K562 (cell line): ENCODE measurements around the gene CCDC174. TPM values are rescaled to one million over a fixed set of nuclear protein-coding genes. Genes with fewer than 3 reads are reported as not detected.

Experiments used
- ARID1B ChIP-seq: fragments of 450-650 bp; IDR thresholded peaks from 2 replicates; pipeline ENCODE4 v1.6.1; 2016; ENCODE audit warnings: antibody characterized with exemption, mild to moderate bottlenecking, inconsistent platforms
- CBX5 ChIP-seq: IDR thresholded peaks from 2 replicates; pipeline ENCODE4 v1.6.1; 2014; ENCODE audit warnings: low read depth, borderline replicate concordance
- CCNT2 ChIP-seq: IDR thresholded peaks from 2 replicates; pipeline ENCODE4 v1.6.1; 2011; ENCODE audit warnings: borderline replicate concordance, low read depth, mild to moderate bottlenecking, moderate library complexity, mixed read lengths, low read length; ENCODE audit not compliant: insufficient read length; ENCODE audit errors: extremely low read depth
- CREB3 ChIP-seq: fragments of 450-650 bp; conservative IDR thresholded peaks from 2 replicates; pipeline ENCODE4 v1.6.1; 2016; ENCODE audit warnings: missing genetic modification characterization, low read depth, mild to moderate bottlenecking, missing compliant biosample characterization, moderate library complexity
- ELF4 ChIP-seq: fragments of 450-650 bp; formaldehyde crosslinking; IDR thresholded peaks from 2 replicates; pipeline ENCODE4 v1.4.0; 2022; ENCODE audit warnings: missing genetic modification characterization
- ESRRA ChIP-seq: fragments of 450-650 bp; IDR thresholded peaks from 2 replicates; pipeline ENCODE4 v1.6.1; 2014; ENCODE audit warnings: low read depth, mild to moderate bottlenecking, moderate library complexity, borderline replicate concordance
- FOSL1 ChIP-seq: fragments of 200-800 bp; sonication (Bioruptor generic); conservative IDR thresholded peaks from 2 replicates; pipeline ENCODE4 v1.6.1; 2016; ENCODE audit warnings: missing genetic modification characterization, missing compliant biosample characterization
- JUND ChIP-seq, 2 experiments: IDR thresholded peaks; 2 replicates in 1 of 2; 3 replicates in 1 of 2; pipeline ENCODE4 v1.6.1; 2011; ENCODE audit warnings: borderline replicate concordance in 2 of 2, low read depth in 2 of 2, low read length in 2 of 2, improper control_type of control experiment in 1 of 2, missing biosample characterization in 1 of 2, missing genetic modification characterization in 1 of 2, missing genetic modification reagents in 1 of 2
- NCOA4 ChIP-seq: fragments of 450-650 bp; IDR thresholded peaks from 2 replicates; pipeline ENCODE4 v1.6.1; 2018; ENCODE audit warnings: mild to moderate bottlenecking; ENCODE audit not compliant: partially characterized antibody
- NFIC ChIP-seq: fragments of 450-650 bp; IDR thresholded peaks from 2 replicates; pipeline ENCODE4 v1.6.1; 2017; ENCODE audit warnings: mild to moderate bottlenecking, inconsistent platforms
- PTBP1 ChIP-seq: fragments of 200-400 bp; formaldehyde crosslinking; IDR thresholded peaks from 2 replicates; pipeline ENCODE4 v1.6.1; 2017; ENCODE audit warnings: low read depth, low read length
- RAD51 ChIP-seq: fragments of 450-650 bp; IDR thresholded peaks from 2 replicates; pipeline ENCODE4 v1.7.1; 2016; ENCODE audit warnings: low read depth, mild to moderate bottlenecking, borderline replicate concordance
- RHOXF2B ChIP-seq: fragments of 250-450 bp; sonication (Bioruptor Pico); conservative IDR thresholded peaks from 2 replicates; pipeline ENCODE4 v1.5.1; 2021
- THRB ChIP-seq: fragments of 450-650 bp; formaldehyde crosslinking; conservative IDR thresholded peaks from 2 replicates; pipeline ENCODE4 v1.4.0; 2022; ENCODE audit warnings: mild to moderate bottlenecking, missing genetic modification characterization
- ZBTB11 ChIP-seq, 3 experiments: fragments of 200-800 bp in 1 of 3; fragments of 250-450 bp in 1 of 3; fragments of 450-650 bp in 1 of 3; sonication (Bioruptor Pico) in 1 of 3; sonication (Bioruptor generic) in 1 of 3; formaldehyde crosslinking in 1 of 3; IDR thresholded peaks; 2 replicates each; pipeline versions ENCODE4 v1.6.1 to v1.8.0; 2016 to 2022; ENCODE audit warnings: mild to moderate bottlenecking in 2 of 3, missing genetic modification characterization in 2 of 3, missing compliant biosample characterization in 1 of 3, moderate library complexity in 1 of 3
- ZNF175 ChIP-seq: fragments of 200-800 bp; sonication (Bioruptor generic); IDR thresholded peaks from 2 replicates; pipeline ENCODE4 v1.6.1; 2016; ENCODE audit warnings: low read depth, mild to moderate bottlenecking, missing genetic modification characterization, missing compliant biosample characterization
- ZNF511 ChIP-seq: sonication (generic); formaldehyde crosslinking; IDR thresholded peaks from 2 replicates; pipeline ENCODE4 v1.8.0; 2022; ENCODE audit warnings: mild to moderate bottlenecking, missing genetic modification reagents
- ZNF696 ChIP-seq: fragments of 250-450 bp; sonication (Bioruptor Pico); conservative IDR thresholded peaks from 2 replicates; pipeline ENCODE4 v1.4.0; 2020; ENCODE audit warnings: mild to moderate bottlenecking, moderate library complexity
- ZNF780A ChIP-seq: fragments of 250-450 bp; sonication (Bioruptor Pico); IDR thresholded peaks from 2 replicates; pipeline ENCODE4 v1.5.0; 2021; ENCODE audit warnings: mild to moderate bottlenecking
- polyA plus RNA-seq, 8 experiments: library from polyadenylated mRNA; depleted of rRNA in 4 of 8; stranded (reverse) in 5 of 8; unstranded in 3 of 8; fragments of >200 nt; fragmentation: Nextera tagmentation in 2 of 8; fragmentation: Illumina TruSeq in 1 of 8; extraction: Ambion mirVana in 2 of 8; extraction: Trizol in 1 of 8; gene quantifications; 2 replicates each; pipeline versions ENCODE4 v1.2.1 to v1.2.3, GENCODE V29; 2011 to 2014; ENCODE audit warnings: inconsistent platforms in 1 of 8, missing spikeins in 1 of 8
- total RNA-seq, 7 experiments: library from RNA; depleted of rRNA in 6 of 7; stranded (reverse); fragments of >200 nt in 6 of 7; fragmentation: Illumina TruSeq in 2 of 7; extraction: Trizol in 2 of 7; gene quantifications; 2 replicates each; pipeline versions ENCODE4 v1.2.1 to v1.2.3, GENCODE V29; 2011 to 2021; ENCODE audit warnings: low replicate concordance in 1 of 7

The CCDC174 gene
- total and polyA plus RNA-seq, 9 of the 15 experiments (the other 6 are each of a cell fraction or from before 2014, with no cell fraction given) = 7.4 to 41.0 (median 28.5) TPM

GRCh38 chr3:14633819-14634424, 17.6 kb upstream of the CCDC174 start (continued):
- TF ChIP-seq ZBTB11 (CRISPR knock-in tag; IDR thresholded peaks at IDR 0.05) = no peak
- TF ChIP-seq ARID1B = no peak
- TF ChIP-seq NCOA4 = no peak
- no peak for TF ChIP-seq ZNF696
- no peak for TF ChIP-seq CCNT2
- TF ChIP-seq CBX5 = no peak
- TF ChIP-seq ESRRA = no peak
- peak; percentile 52; the same call in 1 of the 2 replicates for TF ChIP-seq JUND (IDR thresholded peaks at IDR 0.05; ENCODE audit: borderline replicate concordance, low read depth, low read length)
- no peak for TF ChIP-seq JUND (tag; IDR thresholded peaks at IDR 0.05; ENCODE audit: borderline replicate concordance, low read depth, low read length)
- no peak for TF ChIP-seq PTBP1
- no peak for TF ChIP-seq ZNF175 (CRISPR knock-in tag)
- TF ChIP-seq RAD51 = no peak
- no peak for TF ChIP-seq CREB3 (tag)
- no peak for TF ChIP-seq RHOXF2B
- TF ChIP-seq NFIC = no peak
- TF ChIP-seq ZNF780A (CRISPR knock-in tag) = no peak
- TF ChIP-seq ELF4 = no peak
- TF ChIP-seq THRB (CRISPR knock-in tag) = no peak
- no peak for TF ChIP-seq ZNF511 (CRISPR knock-in tag)
- no peak for TF ChIP-seq FOSL1 (tag)
